Activated T-cell treated with anti-CD3 and anti-CD28 coated beads, Interleukin-2, amount 50 U/mL, for 4 hours (primary cell): ENCODE data around the gene MAPK11. TPM values are rescaled to one million over a fixed set of nuclear protein-coding genes. Genes with fewer than 3 reads are reported as not detected.
A peak's percentile ranks its signal among the peaks of the same experiment; 100 is the strongest.

ENCODE experiments used
- ATAC-seq, 2 donors: fragments of 200-7000 bp; cut with Tn5 transposase; one replicate each; pipeline ENCODE4 v1.10.0; 2021
- DNase-seq: peaks from one replicate; pipeline ENCODE4 v3.0.0-alpha.2; 2020
- H3K27me3 Mint-ChIP-seq: one replicate; pipeline ENCODE4 v1.8.0; 2021; ENCODE audit warnings: low read depth, mixed read lengths
- H3K36me3 Mint-ChIP-seq: one replicate; pipeline ENCODE4 v1.8.0; 2022; ENCODE audit warnings: mixed read lengths; ENCODE audit not compliant: insufficient read depth
- H3K4me1 Mint-ChIP-seq: one replicate; pipeline ENCODE4 v1.8.0; 2021; ENCODE audit warnings: low read depth, mixed read lengths
- H3K4me3 Mint-ChIP-seq: one replicate; pipeline ENCODE4 v1.8.0; 2021; ENCODE audit warnings: mild to moderate bottlenecking, moderate library complexity, mixed read lengths
- H3K9me3 Mint-ChIP-seq: one replicate; pipeline ENCODE4 v1.8.0; 2021; ENCODE audit warnings: mixed read lengths
- total RNA-seq, 3 donors: library from RNA; stranded (reverse); gene quantifications; one replicate each; pipeline ENCODE4 v1.2.1, GENCODE V29; 2021

The MAPK11 gene
- total RNA-seq, 3 donors from 2014 or later: 9.4 to 10.1 (median 9.8) TPM

DNA sequence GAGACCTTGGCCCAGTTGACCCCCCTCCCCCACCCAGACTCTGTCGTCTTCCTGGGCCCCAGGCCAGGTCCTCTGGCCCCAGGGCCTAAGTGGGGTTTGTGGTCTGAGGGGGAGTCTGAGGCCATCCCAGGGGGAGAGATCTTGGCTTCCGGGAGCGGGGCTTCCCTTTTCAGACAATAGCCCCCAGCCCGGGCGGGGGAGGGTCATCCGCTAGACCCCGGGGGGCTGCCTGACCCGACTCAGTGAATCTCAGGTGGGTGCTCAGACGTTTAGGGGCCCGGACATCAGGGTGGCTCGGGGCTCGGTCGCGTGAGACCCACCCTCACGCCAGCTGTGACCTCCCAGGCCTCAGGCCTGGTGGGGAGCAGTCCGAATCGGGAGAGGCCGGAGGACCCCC, 609 bp downstream of the MAPK11 start:
- H3K9me3 Mint-ChIP-seq: no peaks in the 10 kb centered on the region
- peaks cover 5% of the 10 kb centered on the region for H3K27me3 Mint-ChIP-seq
- peak overlapping the region; percentile 68 for H3K4me3 Mint-ChIP-seq
- H3K4me1 Mint-ChIP-seq: peaks cover 14% of the 10 kb centered on the region
- no peaks in the 10 kb centered on the region for H3K36me3 Mint-ChIP-seq
- no peak for ATAC-seq
- no peak for DNase-seq

DNA sequence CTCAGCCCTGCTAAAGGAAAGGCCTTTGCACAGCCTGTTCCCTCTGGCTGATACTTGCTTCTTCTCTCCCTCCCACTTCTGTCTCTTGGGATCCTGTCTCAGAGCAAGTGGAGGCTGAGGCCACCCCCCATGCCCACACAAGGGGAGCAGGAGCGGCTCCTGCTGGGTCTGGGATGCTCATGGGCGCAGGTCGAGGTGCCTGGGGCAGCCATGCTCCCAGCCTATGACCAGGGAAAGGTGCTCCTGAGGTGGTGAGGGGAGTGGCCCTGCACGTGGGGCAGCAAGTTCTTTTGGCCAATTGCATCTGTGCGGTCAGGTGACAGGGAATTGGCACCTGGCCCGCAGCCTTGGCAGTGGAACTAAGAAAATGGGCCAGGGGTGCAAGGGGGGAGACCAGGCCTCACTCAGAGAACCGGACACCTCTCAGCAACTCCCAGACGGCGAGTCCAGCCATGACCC, 1.5 kb downstream of the MAPK11 start:
- Mint-ChIP-seq H3K4me1 (peaks cover 12% of the 10 kb centered on the region), H3K27me3 (peaks cover 5% of the 10 kb centered on the region), H3K9me3 (no peaks in the 10 kb centered on the region), H3K4me3 (no peak overlapping the region), H3K36me3 (no peaks in the 10 kb centered on the region)
- DNase-seq (no peak), ATAC-seq (no peak)

DNA sequence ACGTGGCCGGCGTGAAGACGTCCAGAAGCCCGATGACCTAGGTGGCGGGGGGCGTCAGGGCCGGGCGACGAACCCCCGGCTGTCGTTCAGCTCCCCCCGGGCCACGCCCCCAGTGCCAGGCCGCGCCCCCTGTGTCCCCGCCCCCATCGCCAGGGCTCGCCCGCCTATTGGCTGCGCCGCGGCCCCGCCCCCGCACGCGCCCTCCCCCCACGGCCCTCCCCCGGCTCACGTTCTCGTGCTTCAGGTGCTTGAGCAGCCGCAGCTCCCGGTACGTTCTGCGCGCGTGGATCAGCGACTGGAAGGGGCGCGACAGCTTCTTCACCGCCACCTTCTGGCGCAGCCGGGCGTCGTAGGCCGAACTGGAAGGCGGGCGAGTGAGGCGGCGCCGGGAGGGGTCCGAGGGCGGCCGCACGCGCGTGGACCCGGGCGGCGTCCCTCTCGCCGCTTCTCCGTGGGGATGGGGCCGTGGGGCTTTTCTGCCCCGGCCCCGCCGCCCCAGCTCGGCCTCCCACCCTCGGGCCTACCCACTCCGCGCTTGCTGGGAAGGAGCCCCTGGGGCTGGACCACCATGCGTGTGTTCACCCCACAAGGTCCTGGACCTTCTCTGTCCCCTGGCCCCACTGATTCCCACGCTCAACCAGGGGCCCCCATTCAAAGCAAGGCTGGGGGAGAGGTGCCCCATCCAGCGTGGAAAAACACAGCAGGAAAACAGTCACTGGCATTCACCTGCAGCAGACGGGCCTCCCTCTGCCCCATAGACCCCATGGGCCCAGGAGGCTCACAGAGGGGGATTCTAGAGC, 2.4 kb downstream of the MAPK11 start:
- Mint-ChIP-seq H3K4me3 (no peak overlapping the region), H3K36me3 (no peaks in the 10 kb centered on the region), H3K9me3 (no peaks in the 10 kb centered on the region), H3K4me1 (peaks cover 12% of the 10 kb centered on the region), H3K27me3 (peaks cover 7% of the 10 kb centered on the region)
- DNase-seq (peak; percentile 44), ATAC-seq (peak; percentile 11 to 34)

DNA sequence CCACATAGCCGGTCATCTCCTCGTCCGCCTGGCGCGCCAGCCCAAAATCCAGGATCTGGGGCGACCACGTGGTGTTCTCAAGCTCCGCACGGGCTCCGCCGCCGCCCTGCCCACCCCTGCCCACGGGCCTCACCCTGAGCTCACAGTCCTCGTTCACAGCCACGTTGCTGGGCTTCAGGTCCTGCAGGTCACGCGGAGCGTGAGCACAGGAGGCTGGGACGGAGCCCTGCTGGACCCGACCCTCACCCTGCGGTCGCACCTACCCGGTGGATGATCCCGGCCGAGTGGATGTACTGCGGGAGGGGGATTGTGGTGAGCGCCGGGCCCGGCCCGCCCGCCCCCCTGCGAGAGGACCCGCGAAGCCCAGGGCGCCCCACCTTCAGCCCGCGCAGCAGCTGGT, 3.2 kb downstream of the MAPK11 start:
- Mint-ChIP-seq H3K9me3 (no peaks in the 10 kb centered on the region), H3K27me3 (peaks cover 13% of the 10 kb centered on the region), H3K4me3 (no peak overlapping the region), H3K4me1 (peaks cover 16% of the 10 kb centered on the region), H3K36me3 (no peaks in the 10 kb centered on the region)
- ATAC-seq (no peak), DNase-seq (no peak)

DNA sequence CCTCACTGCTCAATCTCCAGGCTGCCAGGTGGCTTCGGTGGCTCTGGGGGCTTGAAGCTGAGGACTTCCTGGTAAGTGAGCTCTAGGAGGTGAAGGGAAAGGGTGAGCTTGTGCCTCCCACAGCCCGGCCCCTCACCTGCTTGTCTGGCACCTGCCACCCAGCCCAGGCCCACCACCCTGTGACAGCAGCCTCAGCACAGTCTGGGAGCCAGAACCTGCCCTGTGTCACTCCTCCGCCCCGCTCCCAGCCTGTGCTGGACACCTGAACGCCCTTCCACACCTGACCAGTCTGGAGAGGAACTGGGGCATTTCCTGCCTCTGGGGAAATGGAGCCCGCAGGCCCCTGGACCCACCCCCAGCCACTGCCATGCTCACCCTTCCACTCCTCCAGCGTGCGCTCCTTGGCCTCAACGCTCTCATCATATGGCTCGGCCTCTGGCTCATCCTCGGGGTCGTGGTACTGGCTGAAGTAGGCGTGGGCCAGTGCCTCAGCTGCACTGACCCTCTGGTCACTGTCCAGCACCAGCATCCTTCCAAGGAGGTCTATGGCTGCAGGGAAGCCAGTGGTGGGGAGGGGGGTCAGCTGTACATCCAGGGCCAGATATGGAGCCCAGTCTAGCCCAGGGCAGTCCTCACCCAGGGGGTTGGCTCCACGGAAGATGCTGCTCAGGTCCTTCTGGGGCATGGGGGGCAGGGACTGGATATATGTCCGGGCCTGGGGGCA, 5.1 kb downstream of the MAPK11 start:
- Mint-ChIP-seq H3K36me3 (no peaks in the 10 kb centered on the region), H3K27me3 (peaks cover 19% of the 10 kb centered on the region), H3K4me1 (peaks cover 16% of the 10 kb centered on the region), H3K9me3 (no peaks in the 10 kb centered on the region), H3K4me3 (peak overlapping the region; percentile 29)
- ATAC-seq (no peak), DNase-seq (no peak)

DNA sequence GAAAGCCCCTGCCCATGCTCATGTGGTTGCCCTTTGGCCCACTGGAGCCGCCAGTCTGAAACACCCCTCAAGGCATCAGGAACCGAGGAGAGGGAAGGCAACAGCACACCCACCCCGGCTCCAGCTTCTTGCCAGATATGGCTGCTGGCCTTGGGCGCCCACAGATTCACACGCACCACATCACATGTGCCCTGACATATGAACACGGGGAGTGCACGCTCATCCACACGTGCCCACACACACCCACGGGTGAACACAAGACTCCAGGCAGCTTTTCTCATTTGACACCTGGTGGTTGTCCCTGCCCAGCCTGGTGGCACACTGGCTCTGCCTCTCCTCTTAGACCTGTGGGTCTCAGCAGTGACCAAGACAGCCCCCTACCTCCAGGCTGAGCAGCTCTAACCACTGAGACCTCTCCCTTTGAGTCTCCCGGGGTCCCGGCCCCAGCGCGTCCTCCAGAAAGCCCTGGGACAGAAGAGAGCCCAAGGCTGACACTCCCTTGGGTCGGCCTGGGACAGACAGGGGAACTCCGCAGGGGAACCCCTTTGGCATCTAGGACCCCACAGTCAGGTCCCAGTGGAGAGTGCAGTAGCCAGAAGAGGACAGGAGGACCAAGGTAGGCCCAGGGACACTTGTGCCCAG, 6.0 kb downstream of the MAPK11 start:
- Mint-ChIP-seq H3K27me3 (peaks cover 23% of the 10 kb centered on the region), H3K4me3 (no peak overlapping the region), H3K9me3 (no peaks in the 10 kb centered on the region), H3K4me1 (peaks cover 16% of the 10 kb centered on the region), H3K36me3 (no peaks in the 10 kb centered on the region)
- DNase-seq (no peak), ATAC-seq (no peak)

DNA sequence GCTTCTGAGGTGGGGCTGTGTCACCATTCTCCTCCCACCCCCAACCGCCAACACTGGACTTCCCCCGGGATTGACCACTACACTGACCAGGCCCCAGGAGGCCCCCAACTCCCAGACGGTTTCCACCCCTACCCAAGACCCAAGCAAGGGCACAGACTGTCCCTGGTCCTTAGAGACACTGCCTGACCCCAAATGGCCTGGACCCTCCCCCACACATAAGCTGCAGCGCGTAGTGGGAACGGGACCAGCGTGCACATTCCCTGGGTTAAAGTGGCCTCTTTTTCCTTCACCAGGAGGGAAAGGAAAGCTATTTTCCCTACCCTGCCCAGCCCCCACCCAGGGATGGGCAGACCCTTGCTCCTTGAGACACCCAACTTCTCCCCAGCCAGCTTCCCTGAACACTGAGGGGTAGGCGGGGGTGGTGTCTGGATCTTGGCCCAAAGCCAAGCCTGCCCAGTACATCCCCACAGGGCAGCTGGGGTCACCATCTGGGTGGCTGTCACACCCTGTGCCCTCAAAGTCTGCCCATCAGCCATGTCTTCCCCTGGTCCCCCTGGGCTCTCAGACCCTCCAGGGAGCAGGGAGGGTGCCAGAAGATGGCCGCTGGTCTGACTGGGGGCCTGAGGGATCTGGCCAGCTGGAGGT, 7.1 kb downstream of the MAPK11 start:
- Mint-ChIP-seq H3K4me1 (peaks cover 9% of the 10 kb centered on the region), H3K4me3 (no peak overlapping the region), H3K27me3 (peaks cover 27% of the 10 kb centered on the region), H3K36me3 (no peaks in the 10 kb centered on the region), H3K9me3 (no peaks in the 10 kb centered on the region)
- DNase-seq (no peak), ATAC-seq (no peak)

DNA sequence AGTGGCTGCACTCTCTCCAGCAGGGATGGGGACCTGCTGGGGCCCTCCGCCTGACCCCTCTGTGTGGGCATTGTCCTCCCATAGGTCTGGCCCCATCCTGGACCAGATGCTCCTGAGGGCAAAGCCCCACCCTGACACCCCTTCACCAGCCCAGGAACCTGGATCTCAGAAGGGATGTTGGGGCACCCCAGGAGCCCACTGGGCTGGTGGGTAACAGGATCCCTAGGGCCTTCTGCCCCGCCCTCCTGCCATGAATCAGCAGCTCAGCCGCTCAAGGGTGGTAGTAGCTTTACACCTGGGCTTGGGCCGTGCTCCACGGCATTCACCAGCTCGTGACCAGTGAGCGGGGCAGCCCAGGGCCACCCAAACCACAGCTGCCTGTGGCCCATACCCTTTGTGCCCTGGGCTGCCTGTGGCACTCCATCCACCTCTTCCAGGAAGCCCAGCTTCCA, 7.7 kb downstream of the MAPK11 start:
- Mint-ChIP-seq H3K36me3 (no peaks in the 10 kb centered on the region), H3K9me3 (no peaks in the 10 kb centered on the region), H3K4me3 (peak overlapping the region; percentile 55), H3K27me3 (peaks cover 27% of the 10 kb centered on the region), H3K4me1 (peaks cover 8% of the 10 kb centered on the region)
- ATAC-seq: no peak
- DNase-seq: no peak

DNA sequence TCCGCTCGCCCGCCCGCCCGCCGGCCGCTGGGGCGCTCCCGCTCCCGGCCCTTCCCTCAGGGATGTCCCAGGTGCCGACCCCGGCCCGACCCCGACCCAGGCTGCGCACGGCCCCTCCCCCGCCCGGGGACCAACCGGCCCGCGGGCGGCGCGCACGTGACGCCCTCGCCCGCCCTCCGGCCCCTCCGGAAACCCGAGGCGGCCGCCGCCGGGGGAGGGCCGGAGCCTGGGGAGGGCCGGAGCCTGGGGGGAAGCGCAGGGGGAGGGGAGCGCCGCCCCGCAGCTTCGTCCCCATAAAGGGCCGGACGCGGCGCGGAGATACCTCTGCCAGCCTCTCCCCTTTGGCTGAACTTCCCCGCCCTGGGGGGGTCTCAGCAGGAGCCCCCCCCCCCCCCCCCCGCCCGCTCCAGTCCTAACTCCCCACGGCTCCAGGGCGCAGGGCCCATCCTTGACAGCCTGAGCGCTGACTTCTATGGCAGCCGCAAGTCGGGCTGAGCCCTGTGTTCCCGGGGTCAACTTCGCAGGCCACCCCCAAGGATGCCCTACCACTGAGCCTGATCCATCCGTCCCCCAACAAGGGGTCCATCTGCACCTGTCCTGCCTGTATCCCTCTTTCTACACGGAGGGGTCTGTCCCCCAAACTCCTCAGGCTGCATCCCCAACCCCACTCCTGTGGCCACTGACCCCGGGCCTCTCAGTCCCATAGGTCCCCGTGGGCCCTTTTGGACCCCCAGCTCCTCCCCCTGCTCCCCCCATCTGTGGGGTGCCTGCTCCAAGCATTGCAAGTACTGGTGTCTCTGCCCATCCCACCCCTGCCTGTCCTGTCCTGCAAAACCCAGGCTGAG, 8.3 kb downstream of the MAPK11 start, which contains the start of gene MAPK12:
Gene MAPK12 (minus strand): TSS at position 69 of the 845 bp plus-strand sequence. CDS start 174 bp downstream, outside the sequence.
- Mint-ChIP-seq H3K4me3 (peak within 1 kb of the TSS; percentile 55), H3K27me3 (peaks cover 29% of the 10 kb centered on the region), H3K9me3 (no peaks in the 10 kb centered on the region), H3K36me3 (no peaks in the 10 kb centered on the region), H3K4me1 (peaks cover 8% of the 10 kb centered on the region)
- DNase-seq (no peak), ATAC-seq (peak in 1 of 2 donors; percentile 9)

DNA sequence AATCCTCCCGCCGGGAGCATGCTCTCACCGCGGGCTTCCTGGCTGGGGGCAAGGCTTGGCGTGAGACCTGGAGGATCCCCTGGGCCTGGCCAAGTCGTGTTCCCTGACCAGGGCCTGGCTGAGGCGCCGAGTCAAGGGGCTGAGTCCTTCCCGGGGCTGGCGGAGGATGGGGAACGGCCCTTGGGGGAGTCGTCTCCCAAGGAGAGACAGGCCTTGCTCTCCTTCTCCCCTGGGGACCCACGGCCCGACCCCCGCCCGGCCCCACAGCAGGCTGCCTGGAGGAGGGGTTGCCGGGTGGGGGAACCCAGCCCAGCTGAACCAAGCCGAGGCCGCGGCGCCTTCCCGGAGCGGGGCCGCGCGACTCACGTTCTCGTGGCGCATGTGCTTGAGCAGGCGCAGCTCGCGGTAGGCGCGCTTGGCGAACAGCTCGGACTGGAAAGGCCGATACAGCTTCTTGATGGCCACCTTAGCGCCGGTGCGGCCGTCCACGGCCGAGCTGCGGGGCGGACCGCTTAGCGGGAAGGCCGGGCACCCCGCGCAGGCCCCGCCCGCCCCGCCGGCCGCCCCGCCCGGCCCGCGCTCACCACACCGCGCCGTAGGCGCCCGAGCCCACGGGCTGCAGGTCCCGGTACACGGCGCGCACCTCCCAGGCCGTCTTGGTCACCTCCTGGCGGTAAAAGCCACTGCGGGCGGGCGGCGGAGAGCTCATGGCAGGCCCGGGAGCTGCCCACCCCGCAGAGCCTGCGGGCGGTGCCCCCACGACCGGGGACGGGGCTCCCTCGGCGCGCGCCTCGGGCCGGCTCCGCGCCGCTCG, 9.2 kb downstream of the MAPK11 start:
- Mint-ChIP-seq H3K4me1 (peaks cover 8% of the 10 kb centered on the region), H3K9me3 (no peaks in the 10 kb centered on the region), H3K27me3 (peaks cover 29% of the 10 kb centered on the region), H3K36me3 (no peaks in the 10 kb centered on the region), H3K4me3 (peak overlapping the region; percentile 16)
- peak; percentile 46 to 55 for ATAC-seq
- no peak for DNase-seq

DNA sequence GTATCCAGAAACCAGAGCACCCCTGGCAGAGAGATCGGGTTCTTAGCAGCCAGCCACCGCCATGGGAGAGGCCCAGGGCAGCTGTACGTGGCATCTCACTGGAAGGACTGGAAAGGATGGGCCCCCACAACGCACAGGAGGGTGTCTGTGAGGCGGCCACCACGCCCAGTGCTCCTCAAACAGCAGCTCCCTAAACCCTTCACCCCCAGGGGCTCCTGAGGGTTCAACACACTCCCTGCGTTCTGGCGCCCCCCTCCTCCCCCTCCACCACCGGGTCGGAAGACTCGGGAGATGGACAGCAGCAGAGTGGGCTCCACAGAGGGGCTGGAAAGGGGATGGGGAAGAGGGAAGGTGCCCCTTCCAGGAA, 9.8 kb downstream of the MAPK11 start:
- Mint-ChIP-seq H3K4me1 (peaks cover 8% of the 10 kb centered on the region), H3K4me3 (peak overlapping the region; percentile 16), H3K27me3 (peaks cover 29% of the 10 kb centered on the region), H3K9me3 (no peaks in the 10 kb centered on the region), H3K36me3 (no peaks in the 10 kb centered on the region)
- ATAC-seq (no peak), DNase-seq (no peak)

DNA sequence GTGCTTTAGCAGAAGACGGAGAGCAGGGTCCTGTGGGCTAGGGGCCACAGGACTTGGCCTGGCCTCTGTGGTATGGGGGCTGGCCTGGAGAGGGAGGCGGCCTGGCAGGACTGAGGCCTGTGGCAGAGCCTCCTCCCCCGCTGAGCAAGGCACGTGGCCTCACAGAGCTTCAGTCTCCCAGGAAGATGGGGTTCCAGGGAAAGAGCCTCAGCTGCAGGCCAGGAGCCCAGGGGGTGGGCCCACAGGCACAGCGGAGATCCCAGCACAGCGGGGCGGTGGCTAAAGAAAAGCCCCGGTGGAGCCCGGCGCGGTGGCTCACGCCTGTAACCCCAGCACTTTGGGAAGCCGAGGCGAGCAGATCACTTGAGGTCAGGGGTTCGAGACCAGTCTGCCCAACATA, 10.9 kb downstream of the MAPK11 start:
- DNase-seq (no peak), ATAC-seq (no peak)
- Mint-ChIP-seq H3K27me3 (peaks cover 26% of the 10 kb centered on the region), H3K36me3 (no peaks in the 10 kb centered on the region), H3K4me3 (no peak overlapping the region), H3K9me3 (no peaks in the 10 kb centered on the region), H3K4me1 (peaks cover 8% of the 10 kb centered on the region)
